C4-2B (cell line): Measurements from ENCODE around the gene EPB41L5.

Source experiments
- H3K27ac ChIP-seq: fragments of 450-650 bp; 2 replicates; pipeline ENCODE4 v1.5.1; 2017
- CTCF ChIP-seq: fragments of 450-650 bp; conservative IDR thresholded peaks from 2 replicates; pipeline ENCODE4 v1.5.1; 2017; ENCODE audit warnings: mild to moderate bottlenecking
- ZFX ChIP-seq: fragments of 450-650 bp; IDR thresholded peaks from 2 replicates; pipeline ENCODE4 v1.6.1; 2017

Gene EPB41L5

GRCh38 chr2:120079647-120080046, 66.8 kb downstream of the EPB41L5 start:
- H3K27ac ChIP-seq: no peak overlapping the region
- TF ChIP-seq ZFX (no peak), CTCF (no peak)

- H3K27ac ChIP-seq: no peak overlapping the region
- TF ChIP-seq CTCF: no peak
- no peak for TF ChIP-seq ZFX
Observed at GRCh38 chr2:120091436-120091835, 78.6 kb downstream of the EPB41L5 start.

GRCh38 chr2:120094795-120095194, 81.9 kb downstream of the EPB41L5 start:
- no peak for TF ChIP-seq CTCF
- no peak for TF ChIP-seq ZFX
- no peak overlapping the region for H3K27ac ChIP-seq

GRCh38 chr2:120100627-120101026, 87.8 kb downstream of the EPB41L5 start:
- no peak overlapping the region for H3K27ac ChIP-seq
- TF ChIP-seq CTCF (no peak), ZFX (no peak)

GRCh38 chr2:120103723-120104467, 91.0 kb downstream of the EPB41L5 start:
- no peak overlapping the region for H3K27ac ChIP-seq
- TF ChIP-seq ZFX (no peak), CTCF (no peak)

GRCh38 chr2:120104772-120105171, 91.9 kb downstream of the EPB41L5 start:
- TF ChIP-seq CTCF (no peak), ZFX (no peak)
- H3K27ac ChIP-seq: no peak overlapping the region

- TF ChIP-seq CTCF (no peak), ZFX (no peak)
- no peak overlapping the region for H3K27ac ChIP-seq
Observed at GRCh38 chr2:120105360-120105759, 92.5 kb downstream of the EPB41L5 start.
